Left lung (tissue), 10 donors: Measurements from ENCODE around the gene GNA12. TPM values are rescaled to one million over a fixed set of nuclear protein-coding genes. Genes with fewer than 3 reads are reported as not detected.

ENCODE experiments used
- ATAC-seq: fragments of 200-7000 bp; cut with Tn5 transposase; one replicate; pipeline ENCODE4 v1.9.1; 2020; ENCODE audit warnings: moderate library complexity
- DNase-seq, 4 donors: peaks; one replicate each; pipeline ENCODE4 v3.0.0-alpha.2; 2013 to 2020
- H3K27ac ChIP-seq, 2 donors: fragments of 200-600 bp; sonication (generic) in 1 of 2; one replicate each; pipeline versions ENCODE4 v1.5.0 to v1.8.0; 2020 to 2021
- H3K27me3 ChIP-seq, 2 donors: fragments of 200-600 bp; sonication (generic) in 1 of 2; one replicate each; pipeline versions ENCODE4 v1.5.0 to v1.8.0; 2020 to 2021
- H3K36me3 ChIP-seq, 2 donors: fragments of 200-600 bp; sonication (generic) in 1 of 2; one replicate each; pipeline versions ENCODE4 v1.5.0 to v1.8.0; 2020 to 2021
- H3K4me1 ChIP-seq, 2 donors: fragments of 200-600 bp; one replicate each; pipeline ENCODE4 v1.8.0; 2021
- H3K4me3 ChIP-seq, 2 donors: fragments of 200-600 bp; sonication (generic) in 1 of 2; one replicate each; pipeline versions ENCODE4 v1.5.0 to v1.8.0; 2020 to 2021; ENCODE audit warnings: mild to moderate bottlenecking in 1 of 2
- H3K9me3 ChIP-seq, 2 donors: fragments of 200-600 bp; sonication (generic) in 1 of 2; one replicate each; pipeline versions ENCODE4 v1.5.0 to v1.8.0; 2020 to 2021
- CTCF ChIP-seq, 2 donors: fragments of 200-600 bp; sonication (generic) in 1 of 2; IDR thresholded peaks; one replicate each; pipeline versions ENCODE4 v1.5.0 to v1.8.0; 2021; ENCODE audit warnings: antibody characterized with exemption in 2 of 2
- intact Hi-C, 2 donors: fragments of 100-400 bp; cut with DNase I; formaldehyde crosslinking; loops; one replicate each; pipeline versions ENCODE4 v1.11.2 to v1.14.2; 2022
- polyA plus RNA-seq, 6 donors: library from polyadenylated mRNA; unstranded; fragments of 120-200 nt; gene quantifications; one replicate each; pipeline ENCODE4 v1.2.1, GENCODE V29; 2013; ENCODE audit not compliant: insufficient read length in 6 of 6
- total RNA-seq, 2 donors: library from RNA; stranded (reverse); fragmentation: NEBNext Ultra II Directional; extraction: Animal tissue kit (Norgen Biotek cat#: 25700); gene quantifications; one replicate each; pipeline ENCODE4 v1.2.1, GENCODE V29; 2021
- donor health status: DM: no; HTN: yes; CAD: no.
- donor health status: DM: no; HTN: no; CAD: no.

The GNA12 gene
- total and polyA plus RNA-seq, 8 donors: 48.7 to 67.5 (median 55.1) TPM

- Histone ChIP-seq H3K27me3 (no peaks in the 10 kb centered on the region), H3K27ac (no peak overlapping the region), H3K9me3 (no peaks in the 10 kb centered on the region), H3K36me3 (no peaks in the 10 kb centered on the region), H3K4me3 (no peak overlapping the region), H3K4me1 (peaks cover 13 to 55% of the 10 kb centered on the region in 2 donors)
- DNase-seq: no peak
- no peak for ATAC-seq
- intact Hi-C loops: no loop called here
- TF ChIP-seq CTCF (IDR thresholded peaks at IDR 0.05): no peak
Observed at GRCh38 chr7:2841907-2842306, 2.2 kb downstream of the GNA12 start.

- Histone ChIP-seq H3K27me3 (no peaks in the 10 kb centered on the region), H3K4me3 (no peak overlapping the region), H3K36me3 (no peaks in the 10 kb centered on the region), H3K4me1 (peaks cover 13 to 62% of the 10 kb centered on the region in 2 donors), H3K9me3 (no peaks in the 10 kb centered on the region), H3K27ac (no peak overlapping the region)
- ATAC-seq: no peak
- TF ChIP-seq CTCF (IDR thresholded peaks at IDR 0.05): no peak
- intact Hi-C loops: no loop called here
- DNase-seq: no peak
Observed at GRCh38 chr7:2840458-2840857, 3.6 kb downstream of the GNA12 start.

GRCh38 chr7:2838873-2839578, 5.1 kb downstream of the GNA12 start:
- peaks cover 13 to 64% of the 10 kb centered on the region in 2 donors for H3K4me1 ChIP-seq
- H3K36me3 ChIP-seq: no peaks in the 10 kb centered on the region
- no peak for ATAC-seq
- H3K27me3 ChIP-seq: no peaks in the 10 kb centered on the region
- no peak for TF ChIP-seq CTCF (IDR thresholded peaks at IDR 0.05)
- peak overlapping the region in 1 of 2 donors; percentile 50 for H3K27ac ChIP-seq
- H3K4me3 ChIP-seq: no peak overlapping the region
- intact Hi-C loops: no loop called here
- no peak for DNase-seq
- no peaks in the 10 kb centered on the region for H3K9me3 ChIP-seq

GRCh38 chr7:2838451-2838850, 5.7 kb downstream of the GNA12 start:
- H3K27ac ChIP-seq: peak overlapping the region in 1 of 2 donors; percentile 50
- TF ChIP-seq CTCF (IDR thresholded peaks at IDR 0.05): no peak
- peaks cover 13 to 62% of the 10 kb centered on the region in 2 donors for H3K4me1 ChIP-seq
- no peak for DNase-seq
- intact Hi-C loops: no loop called here
- ATAC-seq: no peak
- no peak overlapping the region for H3K4me3 ChIP-seq
- H3K27me3 ChIP-seq: no peaks in the 10 kb centered on the region
- H3K9me3 ChIP-seq: no peaks in the 10 kb centered on the region
- H3K36me3 ChIP-seq: no peaks in the 10 kb centered on the region

- no peaks in the 10 kb centered on the region for H3K9me3 ChIP-seq
- no peak overlapping the region for H3K4me3 ChIP-seq
- H3K4me1 ChIP-seq: peaks cover 3 to 52% of the 10 kb centered on the region in 2 donors
- H3K36me3 ChIP-seq: no peaks in the 10 kb centered on the region
- H3K27ac ChIP-seq: peak overlapping the region; percentile 26 to 39
- ATAC-seq (no peak), DNase-seq (no peak)
- intact Hi-C loops: no loop called here
- TF ChIP-seq CTCF (IDR thresholded peaks at IDR 0.05): no peak
- H3K27me3 ChIP-seq: no peaks in the 10 kb centered on the region
Observed at GRCh38 chr7:2837496-2837895, 6.6 kb downstream of the GNA12 start.
